ENCODE data around the gene TRHDE.
A peak's percentile ranks its signal among the peaks of the same experiment; 100 is the strongest.
"Not testable (repeated sequence)": the region's sequence is repeated elsewhere in the genome, so short reads cannot be mapped to it uniquely, and the experiment has no call there.

TRHDE gene

DNA sequence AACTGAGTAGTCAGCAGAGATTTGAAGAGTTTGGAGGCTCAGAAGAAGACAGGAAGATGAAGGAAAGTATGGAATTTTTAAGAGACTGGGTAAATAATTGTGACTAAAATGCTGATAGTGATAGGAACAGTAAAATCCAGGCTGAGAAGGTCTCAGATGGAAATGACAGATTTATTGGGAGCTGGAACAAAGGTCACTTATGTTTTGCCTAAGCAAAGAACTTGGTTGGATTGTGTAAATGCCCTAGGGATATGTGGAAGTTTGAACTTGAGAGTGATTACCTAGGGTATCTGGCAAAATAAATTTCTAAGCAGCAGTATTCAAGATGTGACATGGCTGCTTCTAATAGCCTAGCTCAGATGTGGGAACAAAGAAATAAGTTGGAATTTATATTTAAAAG lies 180.9 kb downstream of the TRHDE start:
- no peak for DNase-seq

DNA sequence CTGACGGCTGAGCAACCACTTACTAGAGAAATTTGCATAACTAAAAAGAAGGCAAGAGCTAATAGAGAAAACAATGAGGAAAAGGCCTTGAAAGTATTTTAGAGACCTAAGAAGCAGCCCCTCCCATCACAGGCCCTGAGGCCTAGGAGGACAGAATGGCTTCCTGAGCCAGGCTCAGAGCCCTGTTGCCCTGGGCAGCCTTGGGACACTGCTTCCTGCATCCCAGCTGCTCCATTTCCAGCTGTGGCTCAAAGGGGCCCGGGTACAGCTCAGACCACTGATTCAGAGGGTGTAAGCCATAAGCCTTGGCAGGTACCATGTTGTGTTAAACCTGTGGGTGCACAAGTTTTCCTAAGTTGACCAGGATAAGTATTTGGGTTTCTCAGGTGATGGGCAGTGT lies 181.4 kb downstream of the TRHDE start:
- DNase-seq = no peak

DNA sequence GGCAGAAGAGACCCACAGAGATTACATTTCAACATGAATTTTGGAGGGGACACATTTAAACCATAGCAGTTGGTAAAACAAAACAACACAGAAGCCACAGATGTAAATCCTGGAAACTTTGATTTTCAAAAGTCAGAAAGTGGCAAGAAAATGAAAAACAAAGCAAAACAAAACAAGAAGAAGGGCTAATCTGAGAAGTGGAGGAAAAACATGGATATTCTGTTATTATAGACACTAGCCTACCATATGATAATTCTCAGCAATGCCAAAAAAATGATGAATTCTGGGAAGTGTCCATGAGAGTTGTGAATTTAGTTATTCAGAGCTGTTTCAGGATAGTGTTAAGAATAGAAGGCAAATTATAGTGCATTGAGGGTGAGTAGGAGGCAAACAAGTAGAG lies 192.3 kb downstream of the TRHDE start:
- no peak for DNase-seq

- no peak for DNase-seq
These were observed 193.0 kb downstream of the TRHDE start for GRCh38 chr12:72465155-72465554.

DNA sequence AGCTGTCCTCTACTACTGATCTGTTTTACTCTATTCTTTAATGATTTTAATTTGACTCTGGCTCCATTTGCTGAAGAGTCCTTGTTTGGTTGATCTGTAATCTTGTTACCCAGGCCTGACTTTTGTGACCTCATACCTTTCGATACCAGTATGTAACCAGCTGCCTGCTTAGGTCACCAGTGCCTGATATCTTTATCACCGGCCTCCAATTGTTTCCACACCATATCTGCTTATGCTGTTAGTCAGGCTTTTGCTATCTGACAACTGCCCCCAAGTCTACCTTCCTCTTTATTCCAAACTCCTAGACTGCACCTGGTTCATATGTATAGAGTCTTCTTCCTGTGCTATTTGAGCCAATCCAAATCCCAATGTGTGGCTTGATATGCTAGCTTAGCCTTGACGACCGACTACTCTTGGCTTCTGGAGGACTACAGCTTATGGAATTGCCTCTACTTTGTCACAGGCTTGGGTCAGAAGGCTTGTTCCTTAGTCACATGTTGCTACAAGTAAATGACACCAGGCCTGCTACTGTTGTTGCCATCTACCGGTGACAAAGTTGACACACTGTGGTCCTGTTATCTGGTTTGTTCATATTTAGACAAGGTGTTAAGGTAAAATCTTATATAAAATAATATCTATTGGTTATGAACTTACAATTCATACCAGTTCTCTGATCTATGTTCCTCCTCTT lies 193.9 kb downstream of the TRHDE start:
- peak; percentile 90 for DNase-seq

DNA sequence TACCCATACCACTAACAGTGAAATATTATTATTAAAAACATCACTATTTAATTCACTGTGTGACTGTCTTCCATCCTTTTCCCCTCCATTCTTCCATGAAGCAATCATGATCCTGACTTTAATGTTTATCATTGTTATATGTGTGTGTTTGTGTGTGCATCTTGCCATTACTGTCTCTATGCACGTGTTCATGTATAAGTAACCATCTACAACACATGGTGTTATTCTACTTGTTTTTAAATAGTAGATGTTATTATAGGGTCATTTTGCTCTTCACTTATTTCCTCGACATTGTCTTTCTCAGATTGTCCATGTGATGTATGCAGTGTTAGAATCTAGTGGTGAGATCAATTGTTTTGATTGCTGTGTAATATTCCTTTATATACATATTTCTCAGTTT lies 195.8 kb downstream of the TRHDE start:
- DNase-seq = no peak

GRCh38 chr12:72468505-72468904 lies 196.3 kb downstream of the TRHDE start:
- DNase-seq = no peak

- no peak for DNase-seq
These were observed 199.6 kb downstream of the TRHDE start for GRCh38 chr12:72471806-72472205.

DNA sequence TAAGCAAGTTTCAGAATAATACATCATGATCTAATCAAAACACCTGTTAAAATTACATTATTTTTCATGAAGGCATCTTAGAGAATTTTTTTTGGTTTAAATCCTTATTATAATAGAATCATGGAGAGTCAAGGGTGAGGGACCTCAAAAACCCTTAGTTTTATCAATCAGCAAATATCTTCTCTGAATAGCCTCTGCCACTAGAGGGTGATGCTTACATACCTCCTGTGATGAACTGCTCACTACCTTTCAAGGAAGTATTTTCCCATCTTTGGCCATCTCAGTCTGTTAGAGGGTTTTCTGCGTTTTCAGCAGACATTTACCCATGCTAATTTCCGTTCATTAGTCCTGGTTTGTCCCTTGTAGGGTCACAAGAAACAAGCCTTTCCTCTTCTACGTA lies 200.2 kb downstream of the TRHDE start:
- peak; percentile 42 for DNase-seq

DNA sequence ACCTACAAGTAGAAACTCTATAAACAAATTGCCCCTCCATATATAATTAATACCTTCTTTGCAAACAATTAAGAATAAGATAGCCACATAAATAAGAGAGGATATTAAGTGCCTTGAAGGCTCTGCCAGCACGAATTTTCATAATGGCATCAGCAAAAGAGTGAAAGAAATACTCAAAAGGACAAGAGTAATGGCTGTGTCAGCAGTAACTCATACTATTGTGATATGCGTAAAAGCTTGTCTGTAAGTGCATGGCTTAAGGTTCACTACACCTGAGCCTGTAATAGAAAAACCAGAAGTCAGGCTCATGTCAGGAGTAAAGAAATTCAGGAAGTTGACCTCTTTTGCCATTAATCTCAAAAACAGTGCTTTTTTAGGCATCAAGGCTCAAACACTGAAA lies 204.1 kb downstream of the TRHDE start:
- DNase-seq = no peak

- no peak for DNase-seq
These were observed 213.0 kb downstream of the TRHDE start for GRCh38 chr12:72485017-72485701.

- no peak for DNase-seq
These were observed 219.3 kb downstream of the TRHDE start for GRCh38 chr12:72491426-72491825.

- peak; percentile 87 for DNase-seq
These were observed 221.2 kb downstream of the TRHDE start for GRCh38 chr12:72493407-72493806.

DNA sequence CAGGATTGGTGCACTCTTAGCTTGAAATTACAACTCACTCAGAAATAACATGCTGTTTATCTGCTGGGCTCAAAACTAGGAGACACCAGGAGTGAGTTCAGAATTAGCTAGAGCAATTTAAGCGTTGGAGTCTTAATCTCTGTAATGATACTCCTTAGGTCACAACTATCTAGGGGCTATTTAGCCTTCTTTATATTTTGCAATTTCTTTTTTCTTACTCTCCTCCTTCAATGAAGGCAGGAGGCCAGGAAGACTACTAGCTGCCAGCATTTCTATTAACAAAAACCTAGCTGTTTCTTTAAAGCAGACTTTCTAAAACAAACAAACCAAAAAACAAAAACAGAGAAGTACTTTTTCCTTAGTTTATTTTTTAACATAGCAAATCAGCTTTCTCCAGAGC lies 226.2 kb downstream of the TRHDE start:
- no peak for DNase-seq

DNA sequence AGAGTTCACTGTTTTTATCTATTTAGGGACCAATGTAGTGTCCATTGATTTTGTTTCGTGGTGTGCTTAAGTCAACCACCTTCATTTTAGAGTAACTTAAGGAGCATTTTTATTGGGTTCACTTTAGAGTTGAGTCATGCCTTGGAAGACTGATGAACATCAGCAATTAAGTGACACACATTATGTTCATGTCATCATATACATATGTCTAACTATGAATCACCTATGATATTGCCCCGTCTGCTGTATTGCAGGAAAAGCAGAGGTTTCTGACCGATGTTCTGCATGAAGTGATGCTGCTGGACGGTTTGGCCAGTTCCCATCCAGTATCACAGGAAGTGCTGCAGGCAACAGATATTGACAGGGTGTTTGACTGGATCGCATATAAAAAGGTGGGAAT lies 227.1 kb downstream of the TRHDE start:
- no peak for DNase-seq

DNA sequence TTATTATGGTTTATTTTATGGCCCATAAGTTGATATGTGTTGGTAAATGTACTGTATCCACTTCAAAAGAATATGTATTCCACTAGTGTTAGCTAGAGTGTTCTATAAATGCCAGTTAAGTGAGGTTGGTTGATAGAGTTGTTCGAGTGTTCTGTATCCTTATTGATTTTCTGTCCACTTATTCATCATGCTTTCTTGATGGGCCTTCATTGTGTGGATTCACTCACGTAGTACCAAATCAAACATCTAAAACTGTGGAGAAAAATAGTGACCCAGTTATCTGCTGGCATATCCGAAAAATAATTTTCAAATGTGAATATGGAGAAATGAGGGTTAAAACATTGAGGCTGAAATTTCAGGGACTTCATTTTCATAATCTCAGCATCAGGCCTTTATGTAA lies 230.4 kb downstream of the TRHDE start:
- DNase-seq = no peak

DNA sequence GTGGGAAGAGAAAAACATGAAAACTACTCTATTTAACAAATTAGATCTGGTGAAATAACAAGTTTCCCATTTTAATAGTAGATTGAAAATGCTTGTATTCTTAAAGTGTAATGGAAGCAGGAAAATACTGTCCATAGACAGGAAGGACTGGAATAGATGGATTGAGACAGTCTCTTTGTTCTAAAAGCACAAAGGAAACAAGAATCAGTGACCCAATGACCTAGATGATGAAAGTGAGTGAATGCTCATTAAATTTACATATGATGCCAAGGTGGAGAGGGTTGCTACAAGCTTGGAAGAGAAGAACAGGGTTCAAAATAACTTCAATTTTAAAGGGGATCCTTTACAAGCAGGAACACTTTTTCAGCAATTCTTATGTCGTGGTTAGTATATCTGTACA lies 233.1 kb downstream of the TRHDE start:
- no peak for DNase-seq

DNA sequence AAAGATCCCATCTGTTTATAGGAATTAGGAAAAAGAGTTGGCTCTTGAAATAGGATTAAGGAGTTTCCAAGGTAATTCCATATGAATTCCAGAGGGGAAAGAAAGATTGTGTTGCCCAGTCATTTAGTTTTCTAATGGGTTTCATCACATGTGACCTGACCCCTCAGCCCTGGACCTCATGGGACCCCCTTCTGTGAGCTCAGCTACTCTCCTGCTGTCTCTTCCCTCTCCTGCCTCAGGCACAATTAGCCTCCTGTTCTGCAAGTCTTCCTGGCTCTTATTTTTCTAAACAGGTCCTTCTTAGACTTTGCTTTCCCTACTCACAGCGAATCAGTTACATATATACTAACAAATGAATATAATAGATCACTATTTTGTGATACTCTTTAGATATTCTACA lies 237.7 kb downstream of the TRHDE start:
- no peak for DNase-seq

DNA sequence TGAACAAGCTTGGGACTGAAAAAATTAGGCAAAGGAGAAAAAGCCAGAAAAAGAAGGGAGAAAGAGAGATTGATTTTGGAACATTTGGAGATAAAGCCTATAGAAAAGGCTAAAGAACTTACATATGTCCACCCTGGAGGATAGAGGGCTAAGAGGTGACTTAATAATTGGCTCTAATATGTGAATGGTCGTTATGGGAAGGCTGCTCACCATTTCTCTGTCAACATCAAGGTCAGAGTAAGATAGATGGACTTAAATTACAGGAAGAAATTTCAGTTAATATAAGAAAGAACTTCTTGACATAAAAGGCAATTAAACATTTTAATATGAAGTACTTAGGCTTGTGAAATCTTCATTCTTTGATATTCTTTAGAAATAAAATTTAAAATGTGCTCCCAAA lies 238.6 kb downstream of the TRHDE start:
- DNase-seq = no peak

- DNase-seq = no peak
These were observed 239.3 kb downstream of the TRHDE start for GRCh38 chr12:72511498-72511897.

DNA sequence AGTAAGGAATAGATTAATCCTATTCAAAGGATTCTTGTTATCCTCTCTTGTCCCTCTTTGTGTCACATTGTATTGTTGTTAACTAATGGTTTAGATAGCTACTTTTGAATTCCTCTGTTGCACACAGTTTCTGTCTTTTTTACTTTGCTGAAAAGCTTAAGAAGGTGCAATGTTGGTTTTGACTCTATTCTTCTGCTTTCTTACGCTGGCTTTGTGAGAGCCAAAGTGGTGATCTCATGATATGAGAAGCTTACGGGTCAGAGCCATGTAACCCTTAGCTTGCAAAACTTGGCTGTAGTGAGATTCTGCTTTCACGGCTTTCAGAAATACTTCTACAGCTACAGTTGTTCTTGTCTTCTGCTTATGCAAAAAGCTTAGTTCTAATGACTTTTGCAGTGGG lies 239.7 kb downstream of the TRHDE start:
- no peak for DNase-seq

- DNase-seq = not testable (repeated sequence)
These were observed 248.0 kb downstream of the TRHDE start for GRCh38 chr12:72520044-72520678.

DNA sequence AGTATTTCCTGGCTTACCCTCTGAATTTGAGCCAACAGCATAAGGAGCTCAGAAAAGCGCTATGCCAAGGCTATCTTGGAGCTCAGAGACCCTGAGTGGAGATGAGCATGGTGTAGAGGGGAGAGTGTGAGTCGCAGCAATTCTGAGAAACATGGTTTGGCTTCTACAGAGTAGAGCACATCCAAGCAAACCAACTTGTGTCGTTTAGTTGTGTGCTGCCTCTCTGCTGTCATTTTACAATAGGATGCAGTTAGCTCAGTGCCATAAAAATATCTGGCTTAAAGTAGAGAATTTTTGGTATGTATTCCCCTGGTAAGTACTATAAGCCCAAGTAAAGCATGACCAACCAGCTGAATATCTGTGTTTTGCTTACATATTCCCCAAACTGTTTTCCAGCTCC lies 249.2 kb downstream of the TRHDE start:
- DNase-seq = no peak

- no peak for DNase-seq
These were observed 250.2 kb downstream of the TRHDE start for GRCh38 chr12:72522411-72522810.
